HG03045 (cell line): Measurements from ENCODE around the gene GRIN1.

Source experiments
- ATAC-seq: cut with Tn5 transposase; IDR thresholded peaks from one replicate; pipeline ENCODE4 v1.9.1; 2021; ENCODE audit warnings: mild to moderate bottlenecking, moderate library complexity; ENCODE audit not compliant: unreplicated experiment

Gene GRIN1

DNA sequence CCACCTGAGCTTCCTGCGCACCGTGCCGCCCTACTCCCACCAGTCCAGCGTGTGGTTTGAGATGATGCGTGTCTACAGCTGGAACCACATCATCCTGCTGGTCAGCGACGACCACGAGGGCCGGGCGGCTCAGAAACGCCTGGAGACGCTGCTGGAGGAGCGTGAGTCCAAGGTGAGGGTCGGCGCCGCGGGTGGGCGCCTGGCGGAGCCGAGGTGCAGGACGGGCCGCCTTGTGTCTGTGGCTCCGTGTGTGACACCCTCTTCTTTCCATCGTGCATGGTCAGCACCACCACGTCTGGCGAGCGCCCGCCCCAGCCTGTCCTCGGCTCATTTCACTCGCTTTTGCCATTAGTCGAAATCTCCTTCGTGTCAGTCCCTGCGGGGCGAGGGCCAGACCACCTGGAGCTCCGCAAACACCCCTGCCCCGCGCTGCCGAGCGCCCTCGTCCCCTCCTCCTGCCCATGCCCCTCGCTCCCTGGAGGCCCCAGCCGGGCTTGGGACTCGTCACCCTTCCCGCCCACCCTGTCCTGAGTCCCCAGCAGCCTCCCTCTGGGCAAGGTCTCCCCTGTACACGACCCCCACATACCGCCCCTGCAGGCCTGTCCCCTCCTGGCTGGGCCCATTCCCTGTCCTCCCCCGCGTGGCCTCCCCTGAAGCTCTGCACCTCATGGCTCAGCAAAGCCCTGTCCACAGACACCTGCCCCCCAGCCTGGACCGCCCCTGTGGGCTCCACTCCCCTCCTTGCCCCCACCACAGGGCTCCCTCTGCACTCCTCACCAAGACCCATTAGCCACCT, 7.0 kb downstream of the GRIN1 start:
- ATAC-seq: no peak

DNA sequence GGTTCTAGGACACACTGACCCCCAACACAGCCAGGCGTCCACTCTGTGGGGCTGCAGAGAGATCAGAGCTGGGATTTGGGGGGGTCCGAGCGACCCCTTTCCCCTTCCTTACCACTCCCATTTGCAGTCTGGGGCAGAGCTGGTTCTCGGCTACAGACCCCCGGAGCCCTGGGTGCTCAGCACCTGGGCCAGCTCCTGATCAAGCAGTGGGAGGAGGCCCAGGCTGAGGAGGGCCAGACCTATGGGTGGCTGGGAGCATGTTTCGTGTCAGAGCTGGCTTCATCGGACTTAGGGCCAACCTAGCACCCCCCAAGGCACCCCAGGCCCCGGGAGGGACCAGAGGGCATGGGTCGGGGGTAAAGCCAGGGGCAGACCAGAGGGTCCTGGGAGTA, 7.6 kb downstream of the GRIN1 start:
- ATAC-seq: no peak

DNA sequence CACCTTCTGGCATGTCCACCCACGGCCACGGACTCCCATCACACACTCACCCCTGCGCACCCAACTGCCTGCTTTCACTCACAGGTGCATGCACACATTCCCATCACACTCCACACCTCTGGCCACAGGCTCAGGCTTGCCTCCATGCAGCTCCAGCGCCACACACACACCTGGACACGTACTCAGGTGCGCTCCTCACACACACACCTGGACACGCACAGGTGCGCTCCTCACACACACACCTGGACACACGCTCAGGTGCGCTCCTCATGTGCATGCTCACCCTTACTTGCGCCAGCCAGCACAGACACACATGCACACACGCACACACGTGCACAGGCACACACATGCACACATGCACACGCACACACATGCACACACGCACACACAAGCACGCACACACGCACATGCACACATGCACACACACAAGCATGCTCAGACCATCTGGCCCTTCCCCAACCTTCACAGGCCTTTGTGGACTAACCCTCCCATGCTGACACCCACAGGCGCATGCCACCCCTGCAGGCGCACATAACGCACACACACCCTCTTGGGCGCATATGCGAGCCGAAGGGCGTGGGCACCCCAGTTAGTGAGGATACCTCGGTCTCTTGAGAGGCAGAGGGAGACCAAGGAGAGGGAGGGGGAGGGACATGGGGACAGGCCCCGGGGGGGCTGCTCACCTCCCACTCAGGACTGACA, 8.3 kb downstream of the GRIN1 start:
- ATAC-seq: no peak

DNA sequence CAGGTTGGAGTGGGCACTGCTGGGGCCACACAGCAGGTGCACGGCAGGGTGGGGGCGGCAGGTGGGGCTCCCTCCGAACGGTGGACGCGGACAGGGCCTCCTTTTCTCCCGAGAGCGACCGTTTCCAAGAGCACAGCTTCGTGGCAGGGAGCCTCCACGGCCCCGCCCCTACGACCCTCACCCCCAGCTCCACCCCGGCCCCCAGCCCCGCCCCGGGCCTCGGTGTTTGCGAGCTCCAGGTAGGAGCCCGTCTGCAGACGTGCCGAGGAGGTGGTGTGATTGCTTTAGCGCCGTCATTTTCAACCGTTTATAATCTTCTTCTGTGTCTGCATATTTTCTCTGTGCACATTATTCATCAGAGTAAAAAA, 8.8 kb downstream of the GRIN1 start:
- ATAC-seq: no peak

DNA sequence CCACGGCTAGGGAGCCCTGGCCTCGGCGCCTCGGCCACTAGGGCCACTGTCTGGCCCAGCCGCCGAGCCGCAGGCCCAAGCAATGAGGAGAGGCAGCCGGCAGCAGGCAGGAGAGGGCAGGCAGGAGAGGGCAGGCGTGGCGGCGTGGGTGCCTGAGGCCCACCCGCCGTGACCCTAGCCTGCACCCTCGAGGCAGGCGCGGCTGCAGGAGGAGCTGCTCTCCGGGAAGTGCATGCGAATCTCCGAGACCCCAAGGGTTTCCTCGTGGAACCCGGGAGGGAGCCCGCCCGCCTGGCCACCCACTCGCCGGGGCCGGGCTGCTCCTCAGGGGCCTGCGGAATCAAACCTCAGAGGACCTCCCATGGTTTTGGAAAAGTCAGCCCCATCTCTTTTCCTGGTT, 9.3 kb downstream of the GRIN1 start:
- ATAC-seq: no peak

DNA sequence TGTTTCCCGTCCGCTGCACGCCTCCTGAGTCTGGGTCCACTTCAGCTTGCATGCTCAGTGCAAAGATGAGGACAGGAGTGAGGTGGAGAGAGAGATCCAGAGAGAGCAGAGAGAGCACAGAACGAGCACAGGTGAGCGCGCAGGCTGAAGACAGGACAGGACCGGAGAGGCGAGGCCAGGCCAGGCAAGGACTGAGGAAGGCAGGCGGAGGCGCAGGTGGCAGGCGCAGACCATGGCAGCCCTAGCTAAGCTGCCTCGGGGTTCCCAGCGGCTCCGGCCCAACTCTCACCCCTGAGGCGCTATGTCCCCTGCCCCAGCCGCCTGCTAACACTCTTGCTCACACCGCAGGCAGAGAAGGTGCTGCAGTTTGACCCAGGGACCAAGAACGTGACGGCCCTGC, 9.7 kb downstream of the GRIN1 start:
- no peak for ATAC-seq

DNA sequence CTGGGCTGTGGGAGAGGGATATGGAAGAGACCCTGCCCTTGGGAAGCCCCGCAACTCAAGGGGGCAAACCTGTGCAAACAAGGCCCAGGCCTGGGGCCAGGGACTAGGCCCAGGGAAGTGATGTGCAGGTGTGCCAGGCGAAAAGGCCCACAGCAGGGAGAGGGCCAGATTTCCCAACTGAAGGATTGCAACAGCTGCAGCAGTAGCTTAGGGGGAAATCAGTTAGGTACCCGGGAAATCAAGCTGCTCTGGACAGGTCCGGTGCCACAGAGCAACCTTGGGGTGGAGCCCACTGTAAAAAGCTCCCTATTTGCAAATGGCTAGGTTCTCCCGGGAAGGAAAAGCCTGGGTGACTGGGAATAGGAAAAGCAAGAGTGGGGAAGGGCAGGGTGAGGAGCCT, 10.4 kb downstream of the GRIN1 start:
- no peak for ATAC-seq

DNA sequence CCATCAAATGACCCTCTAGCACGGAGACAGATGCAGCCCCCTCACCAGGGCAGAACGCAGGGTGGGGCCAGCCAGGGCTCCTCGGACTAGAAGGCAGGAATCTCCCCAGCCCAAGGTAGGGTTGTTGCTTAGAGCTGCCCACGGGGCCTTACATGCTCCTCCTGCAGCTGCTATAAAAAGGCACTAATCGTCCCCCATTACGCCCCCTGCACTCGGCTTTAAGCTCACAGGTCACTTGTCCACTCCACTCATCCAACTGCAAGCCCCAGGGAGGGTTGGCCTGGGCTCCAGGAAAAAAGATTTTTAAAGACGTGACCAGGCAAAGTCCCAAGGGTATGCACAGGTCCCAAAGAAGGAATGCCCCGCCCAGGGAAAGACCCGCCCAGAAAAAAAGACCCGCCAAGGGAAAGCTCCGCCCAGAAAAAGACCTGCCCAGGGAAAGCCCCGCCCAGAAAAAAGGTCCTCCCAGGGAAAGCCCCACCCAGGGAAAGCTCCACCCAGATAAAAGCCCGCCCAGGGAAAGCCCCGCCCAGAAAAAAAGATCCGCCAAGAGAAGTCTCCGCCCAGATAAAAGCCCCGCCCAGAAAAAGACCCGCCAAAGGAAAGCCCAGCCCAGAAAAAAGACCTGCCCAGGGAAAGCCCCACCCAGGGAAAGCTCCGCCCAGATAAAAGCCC, 11.1 kb downstream of the GRIN1 start:
- ATAC-seq: peak; percentile 5

DNA sequence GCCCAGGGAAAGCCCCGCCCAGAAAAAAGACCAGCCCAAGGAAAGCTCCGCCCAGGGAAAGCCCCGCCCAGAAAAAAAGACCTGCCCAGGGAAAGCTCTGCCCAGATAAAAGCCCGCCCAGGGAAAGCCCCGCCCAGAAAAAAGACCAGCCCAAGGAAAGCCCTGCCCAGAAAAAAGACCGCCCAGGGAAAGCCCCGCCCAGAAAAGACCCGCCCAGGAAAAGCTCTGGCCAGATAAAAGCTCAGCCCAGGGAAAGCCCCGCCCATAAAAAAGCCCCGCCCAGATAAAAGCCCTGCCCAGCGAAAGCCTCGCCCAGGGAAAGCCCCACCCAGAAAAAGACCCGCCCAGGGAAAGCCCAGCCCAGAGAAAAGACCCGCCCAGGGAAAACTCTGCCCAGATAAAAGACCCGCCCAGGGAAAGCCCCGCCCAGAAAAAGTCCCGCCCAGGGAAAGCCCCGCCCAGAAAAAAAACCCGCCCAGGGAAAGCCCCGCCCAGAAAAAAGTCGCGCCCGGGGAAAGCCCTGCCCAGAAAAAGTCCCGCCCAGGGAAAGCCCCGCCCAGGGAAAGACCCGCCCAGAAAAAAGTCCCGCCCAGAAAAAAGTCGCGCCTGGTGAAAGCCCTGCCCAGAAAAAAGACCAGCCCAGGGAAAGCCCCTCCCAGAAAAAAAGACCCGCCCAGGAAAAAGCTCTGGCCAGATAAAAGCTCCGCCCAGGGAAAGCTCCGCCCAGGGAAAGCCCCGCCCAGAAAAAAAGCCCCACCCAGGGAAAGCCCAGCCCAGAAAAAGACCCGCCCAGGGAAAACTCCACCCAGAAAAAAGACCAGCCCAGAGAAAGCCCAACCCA, 11.9 kb downstream of the GRIN1 start:
- peak; percentile 39 for ATAC-seq

DNA sequence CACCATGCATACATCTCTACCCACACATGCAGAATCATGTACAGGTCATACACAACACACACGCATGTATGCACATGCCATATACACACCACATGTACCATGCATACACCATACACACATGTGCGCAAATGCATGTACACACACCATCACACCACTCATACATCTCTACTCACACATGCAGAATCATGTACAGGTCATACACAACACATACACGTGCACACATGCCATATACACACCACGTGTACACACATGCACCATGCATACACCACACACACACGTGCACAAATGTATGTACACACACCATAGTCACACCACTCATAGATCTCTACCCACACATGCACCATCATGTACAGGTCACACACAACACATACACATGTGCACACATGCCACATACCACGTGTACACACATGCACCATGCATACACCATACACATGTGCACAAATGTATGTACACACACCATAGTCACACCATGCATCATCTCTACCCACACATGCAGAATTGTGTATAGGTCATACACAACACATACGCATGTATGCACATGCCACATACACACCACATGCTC, 14.0 kb downstream of the GRIN1 start:
- no peak for ATAC-seq

DNA sequence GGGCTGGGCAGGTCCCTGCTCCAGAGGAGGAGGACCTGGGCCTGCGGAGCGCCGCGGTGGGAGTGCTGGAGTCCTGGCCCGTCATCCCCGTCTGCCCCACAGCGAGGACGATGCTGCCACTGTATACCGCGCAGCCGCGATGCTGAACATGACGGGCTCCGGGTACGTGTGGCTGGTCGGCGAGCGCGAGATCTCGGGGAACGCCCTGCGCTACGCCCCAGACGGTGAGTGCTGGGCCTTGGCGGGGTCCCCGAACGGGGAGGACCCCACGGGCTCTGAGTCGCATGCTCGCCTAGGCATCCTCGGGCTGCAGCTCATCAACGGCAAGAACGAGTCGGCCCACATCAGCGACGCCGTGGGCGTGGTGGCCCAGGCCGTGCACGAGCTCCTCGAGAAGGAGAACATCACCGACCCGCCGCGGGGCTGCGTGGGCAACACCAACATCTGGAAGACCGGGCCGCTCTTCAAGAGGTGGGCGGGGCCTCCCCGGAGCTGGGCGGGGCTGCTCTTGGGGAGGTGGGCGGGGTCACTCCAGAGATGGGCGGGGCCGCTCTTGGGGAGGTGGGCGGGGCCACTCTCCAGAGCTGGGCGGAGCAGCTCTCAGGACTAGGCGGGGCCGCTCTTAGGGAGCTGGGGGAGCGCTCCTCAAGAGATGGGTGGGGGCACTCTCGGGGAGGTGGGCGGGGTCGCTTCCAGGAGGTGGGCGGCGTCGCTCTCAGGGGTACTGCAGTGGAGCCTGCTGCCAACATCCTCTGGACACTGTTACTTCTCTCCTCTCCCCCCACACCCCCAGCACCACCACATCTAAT, 17.8 kb downstream of the GRIN1 start:
- no peak for ATAC-seq

DNA sequence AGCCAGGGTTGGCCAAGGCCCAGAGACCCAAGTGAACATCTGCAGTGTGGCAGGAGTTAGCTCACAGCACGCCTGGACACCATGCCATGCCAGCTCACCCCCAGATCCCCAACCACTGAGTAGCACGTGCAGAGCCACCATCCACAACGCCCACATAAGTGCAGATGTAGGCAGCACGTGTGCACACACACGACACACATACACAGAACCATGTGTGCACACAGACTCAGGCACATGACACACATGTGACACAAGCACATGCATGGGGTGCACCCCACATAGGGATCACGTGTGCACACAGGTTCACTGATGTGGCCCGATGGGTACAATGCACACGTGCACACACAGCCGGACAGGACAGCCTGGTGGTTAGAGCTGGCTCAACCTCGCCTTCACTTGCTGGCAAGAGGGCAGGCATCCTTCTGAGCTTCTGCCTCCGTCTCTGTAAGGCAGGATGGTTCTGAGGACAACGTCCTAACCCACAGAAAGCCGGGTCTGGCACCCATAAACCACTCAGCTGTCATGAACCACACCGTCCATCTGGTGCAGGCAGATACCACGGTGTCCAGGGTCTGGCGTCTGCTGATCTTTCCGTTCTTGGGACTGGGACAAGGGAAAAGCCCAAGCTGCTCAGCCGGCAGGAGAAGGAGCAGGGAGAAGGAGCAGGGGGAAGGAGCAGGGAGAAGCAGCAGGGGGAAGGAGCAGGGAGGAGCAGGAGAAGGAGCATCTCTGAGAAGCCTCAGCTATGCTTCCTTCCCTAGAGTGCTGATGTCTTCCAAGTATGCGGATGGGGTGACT, 18.9 kb downstream of the GRIN1 start:
- no peak for ATAC-seq

DNA sequence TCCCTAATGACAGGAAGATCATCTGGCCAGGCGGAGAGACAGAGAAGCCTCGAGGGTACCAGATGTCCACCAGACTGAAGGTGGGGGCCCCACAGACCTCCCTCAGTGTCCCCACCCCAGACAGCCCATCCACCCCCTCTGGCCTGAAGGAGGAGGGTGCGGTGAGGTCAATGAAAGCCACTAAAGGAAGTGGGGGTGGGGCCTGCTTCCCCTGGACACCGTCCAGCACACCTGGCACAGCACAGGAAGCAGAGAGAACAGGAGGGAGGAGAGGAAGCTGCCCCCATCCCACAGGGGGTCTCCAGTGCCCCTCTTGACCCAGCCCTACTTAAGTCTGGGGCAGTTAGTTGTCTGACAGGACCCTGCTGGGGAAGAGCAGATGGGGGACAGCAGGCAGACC, 19.7 kb downstream of the GRIN1 start:
- no peak for ATAC-seq

DNA sequence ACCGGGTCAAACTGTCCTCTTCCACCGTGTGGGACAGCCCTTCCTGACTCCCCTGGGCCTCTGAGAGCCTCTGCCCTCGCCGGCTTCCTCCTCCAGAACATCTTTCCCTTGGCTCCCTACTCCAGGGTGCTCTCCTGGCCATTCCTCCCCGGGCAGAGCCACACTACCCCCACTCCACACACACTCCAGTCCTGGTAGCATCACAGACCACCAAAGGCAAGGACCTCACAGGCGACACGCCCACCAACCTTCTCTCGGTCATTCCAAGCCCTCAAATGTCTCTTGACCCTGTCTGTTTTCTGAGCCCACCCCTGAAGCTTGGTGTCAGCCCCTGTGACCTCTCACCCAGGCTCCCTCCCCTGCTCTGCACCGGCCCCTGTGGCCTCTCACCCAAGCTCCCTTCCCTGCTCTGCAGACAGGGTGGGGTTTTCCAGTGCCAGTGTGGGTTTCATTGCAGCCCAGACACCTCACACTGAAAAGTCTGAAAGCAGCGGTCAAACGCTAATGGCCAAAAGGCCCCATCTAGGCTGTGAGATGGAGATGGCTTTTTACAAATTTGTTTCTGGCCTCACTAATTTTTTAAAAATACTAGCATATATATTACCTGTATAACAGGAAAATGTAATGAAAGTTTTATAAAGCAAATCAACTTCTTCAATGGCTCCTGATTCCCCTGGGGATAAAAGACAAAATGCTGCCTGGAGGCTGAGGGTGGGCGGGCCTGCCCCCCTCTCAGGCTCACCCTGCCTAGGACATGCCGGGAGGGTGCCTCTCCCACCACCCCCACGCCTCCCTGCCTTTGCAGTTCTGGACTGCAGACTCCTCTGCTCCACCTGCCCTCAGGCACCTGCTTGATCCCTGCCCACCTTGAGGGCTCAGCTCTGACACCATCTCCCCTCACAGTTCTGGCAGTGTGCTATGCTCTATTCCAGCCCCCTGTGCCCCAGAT, 20.4 kb downstream of the GRIN1 start:
- ATAC-seq: no peak

DNA sequence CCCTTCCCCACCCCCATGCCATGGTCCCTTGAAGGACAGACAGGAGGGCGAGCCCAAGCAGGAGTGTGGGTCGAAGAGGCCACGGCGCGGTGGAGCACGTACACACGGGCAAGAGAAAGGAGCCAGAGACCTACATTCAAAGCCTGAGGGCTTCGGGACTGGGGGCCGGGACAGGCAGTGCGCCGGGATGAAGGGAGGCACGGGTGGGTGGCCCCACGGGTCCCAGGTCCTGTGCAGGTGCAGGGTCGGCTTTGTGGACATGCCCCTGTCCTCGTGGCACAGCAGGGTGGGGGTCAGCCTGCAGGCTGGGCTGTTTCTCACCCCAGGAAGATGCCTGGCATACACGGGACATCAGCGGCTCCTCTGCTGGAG, 21.1 kb downstream of the GRIN1 start:
- no peak for ATAC-seq

DNA sequence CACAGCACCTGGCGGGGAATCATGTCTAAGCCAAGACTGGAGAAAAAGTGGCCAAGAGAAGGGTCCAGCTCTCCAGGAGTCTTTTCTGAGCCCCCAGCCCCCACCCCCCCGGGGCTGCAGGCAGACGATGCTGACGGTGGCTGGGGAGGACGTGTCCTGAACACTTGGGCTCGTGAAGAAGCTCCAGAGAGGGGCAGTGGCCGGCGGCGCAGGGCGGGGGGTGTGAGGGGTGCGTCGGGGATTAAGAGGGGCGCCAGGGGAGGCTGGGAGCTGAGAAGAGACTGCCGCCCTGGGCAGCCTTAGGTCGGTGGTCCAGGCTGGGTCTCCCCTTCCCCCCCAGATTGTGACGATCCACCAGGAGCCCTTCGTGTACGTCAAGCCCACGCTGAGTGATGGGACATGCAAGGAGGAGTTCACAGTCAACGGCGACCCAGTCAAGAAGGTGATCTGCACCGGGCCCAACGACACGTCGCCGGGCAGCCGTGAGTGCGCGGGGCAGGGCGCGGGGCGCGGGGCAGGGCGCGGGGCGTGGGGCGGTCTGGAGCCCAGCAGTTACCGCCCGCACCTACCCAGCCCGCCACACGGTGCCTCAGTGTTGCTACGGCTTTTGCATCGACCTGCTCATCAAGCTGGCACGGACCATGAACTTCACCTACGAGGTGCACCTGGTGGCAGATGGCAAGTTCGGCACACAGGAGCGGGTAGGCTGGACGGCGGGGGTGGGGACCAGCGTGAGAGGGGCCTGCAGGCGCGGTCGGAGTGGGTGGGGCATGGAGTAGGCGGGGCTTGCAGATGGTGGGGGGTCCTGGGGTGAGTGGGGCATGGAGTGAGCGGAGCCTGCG, 22.0 kb downstream of the GRIN1 start:
- ATAC-seq: no peak
